Measurements from ENCODE around the gene SUOX. TPM values are rescaled to one million over a fixed set of nuclear protein-coding genes. Genes with fewer than 3 reads are reported as not detected.
A peak's percentile ranks its signal among the peaks of the same experiment; 100 is the strongest.

SUOX gene
- polyA plus RNA-seq, 1 of the 3 experiments (the other 2 are of a cell fraction), result 23.2 TPM

GRCh38 chr12:56029166-56029519 lies 32.1 kb downstream of the SUOX start:
- no peak for TF ChIP-seq USF2 (IDR thresholded peaks at IDR 0.05; ENCODE audit: borderline replicate concordance, low read depth, low read length)
- no peak for TF ChIP-seq CHD2 (IDR thresholded peaks at IDR 0.05; ENCODE audit: low read length, partially characterized antibody)
- TF ChIP-seq MAX (IDR thresholded peaks at IDR 0.05; ENCODE audit: low read depth), result no peak
- TF ChIP-seq JUND (IDR thresholded peaks at IDR 0.05), result no peak
- no peak for TF ChIP-seq SMC3 (IDR thresholded peaks at IDR 0.05; ENCODE audit: low read depth, low read length)
- no peak for TF ChIP-seq ZBTB33 (IDR thresholded peaks at IDR 0.05; ENCODE audit: borderline replicate concordance, low read depth)
- no peak for TF ChIP-seq RXRA (IDR thresholded peaks at IDR 0.05; ENCODE audit: borderline replicate concordance, low read depth)
- TF ChIP-seq ELF1 (IDR thresholded peaks at IDR 0.05), result no peak
- TF ChIP-seq REST (IDR thresholded peaks at IDR 0.05; ENCODE audit: low read depth, low read length), result no peak
- TF ChIP-seq RCOR1 (IDR thresholded peaks at IDR 0.05; ENCODE audit: low read length), result no peak
- TF ChIP-seq PBX3 (IDR thresholded peaks at IDR 0.05), result no peak
- TF ChIP-seq NRF1 (IDR thresholded peaks at IDR 0.05; ENCODE audit: low read depth, low read length), result no peak
- TF ChIP-seq RFX5 (IDR thresholded peaks at IDR 0.05; ENCODE audit: low read length), result no peak
- no peak for TF ChIP-seq GABPA (IDR thresholded peaks at IDR 0.05; ENCODE audit: low read depth)
- TF ChIP-seq SIN3A (IDR thresholded peaks at IDR 0.05; ENCODE audit: borderline replicate concordance, low read depth, low read length), result no peak
- TF ChIP-seq NFIC (IDR thresholded peaks at IDR 0.05; ENCODE audit: borderline replicate concordance), result no peak
- ChIA-PET CTCF (interaction anchor here (0.6 to 11.8 kb wide), 23 partner anchors 9 to 299 kb away, joined by 3 to 183 read pairs (median 6); partner anchors contain the start of genes IKZF4, PA2G4 and SUOX), POLR2A (interaction anchor here (1.0 kb wide), 1 partner anchor 33 kb away, joined by 4 read pairs; no protein-coding TSS in a partner anchor)
- Histone ChIP-seq H3K4me1 (ENCODE audit: control insufficient read depth in 1 of 2, insufficient read depth in 2 of 2, low read depth in 1 of 2, low read length in 1 of 2) (0 out of 4 replicates have a peak, but pooled peaks cover 0 to 8% of the 10 kb centered on the region in 2 experiments), H3K9me3 (no peaks in the 10 kb centered on the region), H3K36me3 (replicated peaks in 1 of 2; ENCODE audit: control insufficient read depth in 1 of 2, insufficient read depth in 2 of 2, low read length in 1 of 2) (peaks cover 10 to 21% of the 10 kb centered on the region in 2 experiments), H2AFZ (ENCODE audit: low read depth) (peak overlapping the region; percentile 39; the same call in 1 of the 2 replicates), H3K4me2 (peak overlapping the region; percentile 46; the same call in 1 of the 2 replicates), H3K27ac (ENCODE audit: low read depth in 2 of 2, low read length in 1 of 2) (peak overlapping the region in 1 of 2 experiments; percentile 54; a peak in 2 of 4 replicates), H4K20me1 (ENCODE audit: insufficient read depth) (no peaks in the 10 kb centered on the region), H3K9ac (no peak overlapping the region), H3K4me3 (ENCODE audit: low read depth in 2 of 2, low read length in 1 of 2) (no peak overlapping the region), H3K9me2 (no peaks in the 10 kb centered on the region), H3K27me3 (ENCODE audit: insufficient read depth) (no peaks in the 10 kb centered on the region), H3K79me2 (ENCODE audit: insufficient read depth) (no peaks in the 10 kb centered on the region), H3F3A (replicated peaks; ENCODE audit: insufficient read depth) (peaks cover 15% of the 10 kb centered on the region)
- DNase-seq, result no peak

All from SK-N-SH (cell line).